ENCODE results near the gene FILIP1L. TPM values are rescaled to one million over a fixed set of nuclear protein-coding genes. Genes with fewer than 3 reads are reported as not detected.

The FILIP1L gene
- total and polyA plus RNA-seq, 2 donors from 2014 or later = 5.5 to 25.5 TPM

DNA sequence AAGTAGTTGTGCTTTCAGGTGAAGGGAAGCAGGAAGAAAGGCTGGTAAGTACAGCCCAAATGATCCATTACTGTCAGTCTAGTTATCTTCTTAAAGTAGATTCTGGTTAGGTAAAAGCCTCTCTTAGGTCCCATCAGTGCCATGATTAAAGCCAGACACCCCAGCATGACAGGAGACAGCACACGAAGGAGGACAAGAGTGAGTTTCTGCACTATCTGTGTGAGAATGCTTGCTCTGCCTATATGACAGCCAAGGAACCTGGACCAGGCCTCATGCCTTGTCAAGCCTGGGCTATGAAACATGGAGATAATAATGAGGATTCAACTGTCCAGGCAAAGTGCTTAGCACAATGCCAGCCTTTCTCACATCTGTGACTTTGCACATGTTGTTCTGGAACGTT lies 13.5 kb upstream of the FILIP1L start:
- FAIRE-seq (no peak), DNase-seq (no peak)
- Histone ChIP-seq H3K27me3 (ENCODE audit: control insufficient read depth, insufficient read depth, low read length) (no peaks in the 10 kb centered on the region), H3K27ac (ENCODE audit: low read depth in 2 of 2, low read length in 2 of 2) (no peak overlapping the region), H3K4me1 (ENCODE audit: control insufficient read depth in 2 of 3, insufficient read depth in 2 of 3, low read depth in 1 of 3, low read length in 3 of 3) (peaks cover 0 to 3% (median 0%) of the 10 kb centered on the region in 3 donors), H3K9ac (ENCODE audit: low read length in 3 of 3) (no peak overlapping the region), H3K4me3 (ENCODE audit: low read length in 3 of 3) (no peak overlapping the region), H3K36me3 (ENCODE audit: control insufficient read depth in 2 of 3, insufficient read depth in 3 of 3, low read length in 3 of 3) (no peaks in the 10 kb centered on the region), H3K9me3 (ENCODE audit: control insufficient read depth in 2 of 3, insufficient read depth in 1 of 3, low read length in 3 of 3) (no peaks in the 10 kb centered on the region)
- intact Hi-C loops (cut with DNase I) = no loop called here
- TF ChIP-seq, protein P1, sequence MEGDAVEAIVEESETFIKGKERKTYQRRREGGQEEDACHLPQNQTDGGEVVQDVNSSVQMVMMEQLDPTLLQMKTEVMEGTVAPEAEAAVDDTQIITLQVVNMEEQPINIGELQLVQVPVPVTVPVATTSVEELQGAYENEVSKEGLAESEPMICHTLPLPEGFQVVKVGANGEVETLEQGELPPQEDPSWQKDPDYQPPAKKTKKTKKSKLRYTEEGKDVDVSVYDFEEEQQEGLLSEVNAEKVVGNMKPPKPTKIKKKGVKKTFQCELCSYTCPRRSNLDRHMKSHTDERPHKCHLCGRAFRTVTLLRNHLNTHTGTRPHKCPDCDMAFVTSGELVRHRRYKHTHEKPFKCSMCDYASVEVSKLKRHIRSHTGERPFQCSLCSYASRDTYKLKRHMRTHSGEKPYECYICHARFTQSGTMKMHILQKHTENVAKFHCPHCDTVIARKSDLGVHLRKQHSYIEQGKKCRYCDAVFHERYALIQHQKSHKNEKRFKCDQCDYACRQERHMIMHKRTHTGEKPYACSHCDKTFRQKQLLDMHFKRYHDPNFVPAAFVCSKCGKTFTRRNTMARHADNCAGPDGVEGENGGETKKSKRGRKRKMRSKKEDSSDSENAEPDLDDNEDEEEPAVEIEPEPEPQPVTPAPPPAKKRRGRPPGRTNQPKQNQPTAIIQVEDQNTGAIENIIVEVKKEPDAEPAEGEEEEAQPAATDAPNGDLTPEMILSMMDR (IDR thresholded peaks at IDR 0.05; ENCODE audit: borderline replicate concordance, extremely low read depth, insufficient read depth) = no peak

DNA sequence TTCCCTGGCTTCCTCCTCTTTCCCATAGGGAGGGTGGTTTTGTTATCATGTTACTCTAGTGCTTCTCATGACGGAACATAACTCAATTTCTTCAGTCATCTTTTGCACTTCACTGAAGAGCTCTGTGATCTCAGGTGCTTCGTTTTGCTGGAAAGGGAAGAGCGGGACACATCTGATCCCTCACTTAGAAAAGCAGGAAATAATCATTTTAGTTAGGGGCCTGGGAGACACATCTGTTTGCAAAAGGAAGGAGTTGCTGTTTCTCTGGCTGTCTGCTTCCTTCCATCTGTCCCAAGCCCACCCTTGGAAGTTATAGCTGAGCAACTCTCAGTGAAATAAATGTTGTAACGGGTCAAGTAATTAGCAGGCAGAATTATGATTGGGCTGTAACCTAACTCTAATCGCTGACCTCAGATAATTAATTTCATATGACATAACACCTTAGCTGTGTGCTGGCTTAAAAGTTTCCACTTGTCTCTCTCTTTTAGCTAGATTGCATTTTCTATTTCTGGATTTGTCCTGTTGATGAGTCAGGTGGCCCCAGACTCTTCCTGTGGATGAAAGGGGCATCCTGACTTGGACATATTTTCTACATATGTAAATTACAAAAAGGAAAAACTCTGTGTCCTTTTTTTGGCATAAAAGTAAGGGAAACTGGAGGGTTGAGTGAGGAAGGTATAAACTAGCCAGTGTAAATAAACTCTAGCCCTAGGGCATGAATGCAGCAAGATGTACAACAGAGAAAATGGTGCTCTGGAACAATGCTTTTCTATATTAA lies 11.0 kb upstream of the FILIP1L start:
- no peaks in the 10 kb centered on the region for H3K9me3 ChIP-seq (ENCODE audit: control insufficient read depth in 2 of 3, insufficient read depth in 1 of 3, low read length in 3 of 3)
- no peak overlapping the region for H3K9ac ChIP-seq (ENCODE audit: low read length in 3 of 3)
- H3K36me3 ChIP-seq (ENCODE audit: control insufficient read depth in 2 of 3, insufficient read depth in 3 of 3, low read length in 3 of 3) = no peaks in the 10 kb centered on the region
- no peaks in the 10 kb centered on the region for H3K27me3 ChIP-seq (ENCODE audit: control insufficient read depth, insufficient read depth, low read length)
- no peak overlapping the region for H3K27ac ChIP-seq (ENCODE audit: low read depth in 2 of 2, low read length in 2 of 2)
- DNase-seq (peak in 1 of 5 donors; percentile 21), FAIRE-seq (no peak)
- intact Hi-C loops (cut with DNase I) = no loop called here
- peaks cover 0 to 3% (median 0%) of the 10 kb centered on the region in 3 donors for H3K4me1 ChIP-seq (ENCODE audit: control insufficient read depth in 2 of 3, insufficient read depth in 2 of 3, low read depth in 1 of 3, low read length in 3 of 3)
- TF ChIP-seq, protein P1 (IDR thresholded peaks at IDR 0.05; ENCODE audit: borderline replicate concordance, extremely low read depth, insufficient read depth) = no peak
- no peak overlapping the region for H3K4me3 ChIP-seq (ENCODE audit: low read length in 3 of 3)

- TF ChIP-seq, protein P1 (IDR thresholded peaks at IDR 0.05; ENCODE audit: borderline replicate concordance, extremely low read depth, insufficient read depth) = no peak
- Histone ChIP-seq H3K36me3 (ENCODE audit: control insufficient read depth in 2 of 3, insufficient read depth in 3 of 3, low read length in 3 of 3) (no peaks in the 10 kb centered on the region), H3K4me1 (ENCODE audit: control insufficient read depth in 2 of 3, insufficient read depth in 2 of 3, low read depth in 1 of 3, low read length in 3 of 3) (peaks cover 0 to 3% (median 0%) of the 10 kb centered on the region in 3 donors), H3K27ac (ENCODE audit: low read depth in 2 of 2, low read length in 2 of 2) (no peak overlapping the region), H3K9ac (ENCODE audit: low read length in 3 of 3) (no peak overlapping the region), H3K9me3 (ENCODE audit: control insufficient read depth in 2 of 3, insufficient read depth in 1 of 3, low read length in 3 of 3) (no peaks in the 10 kb centered on the region), H3K4me3 (ENCODE audit: low read length in 3 of 3) (no peak overlapping the region), H3K27me3 (ENCODE audit: control insufficient read depth, insufficient read depth, low read length) (no peaks in the 10 kb centered on the region)
- FAIRE-seq (no peak), DNase-seq (no peak)
- intact Hi-C loops (cut with DNase I) = no loop called here
Measured at GRCh38 chr3:100124201-100124761, 10.0 kb upstream of the FILIP1L start.
